ENCODE measurements around the gene RAB41. TPM values are rescaled to one million over a fixed set of nuclear protein-coding genes. Genes with fewer than 3 reads are reported as not detected.
"Not testable (repeated sequence)": the region's sequence is repeated elsewhere in the genome, so short reads cannot be mapped to it uniquely, and the experiment has no call there.

Gene RAB41
- total RNA-seq, 4 donors from 2014 or later = not detected

DNA sequence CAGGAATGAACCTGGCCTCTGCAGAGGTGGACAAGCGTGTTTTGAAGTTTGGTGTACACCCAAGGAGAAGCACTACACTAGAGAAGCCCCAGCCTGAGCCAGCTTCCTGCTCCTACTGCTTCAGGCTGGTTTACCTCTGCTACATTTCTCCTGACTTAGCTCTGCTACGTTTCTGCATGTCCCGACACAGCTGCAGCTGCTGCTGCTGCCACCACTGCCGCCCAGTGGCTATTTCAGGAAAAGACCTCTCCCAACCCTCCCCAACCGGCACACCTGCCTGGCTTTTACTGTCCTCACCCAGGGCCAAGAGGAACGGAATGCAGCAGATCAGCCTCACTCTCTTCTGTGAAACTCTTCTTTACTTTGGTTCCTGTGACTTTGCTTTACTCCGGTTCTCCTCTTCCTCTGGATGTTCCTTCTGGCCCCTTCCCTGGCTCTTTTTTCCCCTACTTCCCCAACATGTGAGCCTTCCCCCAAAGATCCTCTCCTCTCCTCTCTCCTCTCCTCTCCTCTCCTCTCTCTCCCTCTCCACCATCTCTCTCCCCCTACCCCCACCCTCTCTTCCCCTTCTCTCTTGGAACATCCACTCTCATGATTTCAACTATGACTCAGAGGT, 18.9 kb upstream of the RAB41 start:
- TF ChIP-seq, protein P1, sequence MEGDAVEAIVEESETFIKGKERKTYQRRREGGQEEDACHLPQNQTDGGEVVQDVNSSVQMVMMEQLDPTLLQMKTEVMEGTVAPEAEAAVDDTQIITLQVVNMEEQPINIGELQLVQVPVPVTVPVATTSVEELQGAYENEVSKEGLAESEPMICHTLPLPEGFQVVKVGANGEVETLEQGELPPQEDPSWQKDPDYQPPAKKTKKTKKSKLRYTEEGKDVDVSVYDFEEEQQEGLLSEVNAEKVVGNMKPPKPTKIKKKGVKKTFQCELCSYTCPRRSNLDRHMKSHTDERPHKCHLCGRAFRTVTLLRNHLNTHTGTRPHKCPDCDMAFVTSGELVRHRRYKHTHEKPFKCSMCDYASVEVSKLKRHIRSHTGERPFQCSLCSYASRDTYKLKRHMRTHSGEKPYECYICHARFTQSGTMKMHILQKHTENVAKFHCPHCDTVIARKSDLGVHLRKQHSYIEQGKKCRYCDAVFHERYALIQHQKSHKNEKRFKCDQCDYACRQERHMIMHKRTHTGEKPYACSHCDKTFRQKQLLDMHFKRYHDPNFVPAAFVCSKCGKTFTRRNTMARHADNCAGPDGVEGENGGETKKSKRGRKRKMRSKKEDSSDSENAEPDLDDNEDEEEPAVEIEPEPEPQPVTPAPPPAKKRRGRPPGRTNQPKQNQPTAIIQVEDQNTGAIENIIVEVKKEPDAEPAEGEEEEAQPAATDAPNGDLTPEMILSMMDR (IDR thresholded peaks at IDR 0.05) = no peak
- no peak for ATAC-seq (ENCODE audit: low FRiP score)

DNA sequence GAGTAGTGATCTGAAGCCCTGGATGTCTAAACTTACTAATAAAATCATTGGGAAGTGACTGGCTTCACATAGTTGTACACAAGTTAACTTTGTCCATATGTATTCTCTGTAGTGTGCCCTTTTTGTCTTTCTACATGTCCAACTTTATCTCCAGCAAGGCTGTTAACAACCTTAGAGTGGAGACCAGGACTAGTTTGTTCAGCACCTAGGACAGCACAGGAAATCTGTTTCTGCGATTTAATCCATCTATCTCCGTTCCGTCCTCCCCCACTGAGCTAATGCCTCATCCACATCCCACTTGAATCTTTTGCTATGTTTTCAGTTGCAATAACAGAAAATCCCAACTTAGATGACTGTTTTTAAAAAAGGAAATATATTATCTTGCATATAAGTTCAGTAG, 17.2 kb upstream of the RAB41 start:
- no peak for ATAC-seq (ENCODE audit: low FRiP score)
- TF ChIP-seq, protein P1 (IDR thresholded peaks at IDR 0.05) = no peak
- DNase-seq (ENCODE audit: low spot score) = no peak

More for the DNA sequence above, 18.9 kb upstream of the RAB41 start:
- DNase-seq (ENCODE audit: low spot score) = no peak

DNA sequence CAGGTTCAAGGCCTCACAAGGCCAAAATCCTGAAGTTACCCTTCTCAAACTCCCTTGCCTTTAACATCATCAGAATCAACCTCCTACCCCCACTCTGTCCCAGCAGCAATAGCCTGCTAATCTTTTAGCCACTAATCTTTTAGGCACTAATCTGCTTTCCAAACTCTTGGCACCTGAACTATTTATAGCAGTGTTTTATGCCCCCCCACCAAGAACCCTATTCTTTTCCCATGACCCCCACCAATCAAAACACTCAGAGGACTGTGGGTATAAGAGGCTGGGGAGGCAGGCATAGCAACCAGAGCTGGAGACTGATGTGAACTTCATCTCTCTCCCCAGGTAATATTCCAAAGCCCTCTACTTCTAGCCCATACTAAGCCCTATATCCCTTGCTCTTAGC, 13.9 kb upstream of the RAB41 start, which contains the start of gene ARR3:
Gene ARR3, plus strand, starts transcription at position 301 of the 400 bp plus-strand sequence. CDS start 1,052 bp downstream, outside the sequence.
- DNase-seq (ENCODE audit: low spot score) = no peak
- TF ChIP-seq, protein P1 (IDR thresholded peaks at IDR 0.05) = no peak
- no peak for ATAC-seq (ENCODE audit: low FRiP score)

DNA sequence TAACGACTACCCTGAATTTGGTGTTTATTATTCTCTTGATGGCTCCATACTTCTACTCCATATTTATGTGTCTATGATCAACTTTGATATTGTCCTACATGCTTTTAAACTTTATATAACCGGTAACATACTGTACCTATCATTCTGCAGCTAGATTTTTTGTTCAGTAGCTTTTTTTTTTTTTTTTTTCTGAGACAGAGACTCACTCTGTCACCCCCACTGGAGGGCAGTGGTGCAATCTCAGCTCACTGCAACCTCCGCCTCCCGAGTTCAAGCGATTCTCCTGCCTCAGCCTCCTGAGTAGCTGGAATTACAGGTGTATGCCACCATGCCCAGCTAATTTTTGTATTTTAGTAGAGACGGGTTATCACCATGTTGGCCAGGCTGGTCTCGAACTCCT, 7.9 kb upstream of the RAB41 start:
- not testable (repeated sequence) for ATAC-seq (ENCODE audit: low FRiP score); DNase-seq (ENCODE audit: low spot score)

DNA sequence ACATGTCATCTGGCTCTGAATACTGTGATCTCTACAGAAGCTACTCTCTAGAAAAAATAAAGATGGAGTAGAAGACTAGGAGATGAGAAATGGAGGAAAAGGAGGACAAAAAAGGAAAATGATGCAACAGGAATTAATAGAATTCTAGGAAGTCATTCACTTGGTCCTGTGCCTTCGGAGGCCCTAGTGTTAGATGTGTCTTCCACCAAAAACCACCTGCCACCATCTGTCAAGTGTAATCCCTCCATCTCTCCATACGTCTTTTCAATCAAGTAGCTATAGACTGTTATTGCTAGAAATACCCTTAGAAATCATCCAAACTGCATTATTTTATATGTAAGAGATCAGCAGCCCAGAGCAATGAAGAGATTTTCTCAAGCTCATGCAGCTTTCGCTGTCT, 2.9 kb upstream of the RAB41 start:
- DNase-seq (ENCODE audit: low spot score) = no peak
- TF ChIP-seq, protein P1 (IDR thresholded peaks at IDR 0.05) = no peak

DNA sequence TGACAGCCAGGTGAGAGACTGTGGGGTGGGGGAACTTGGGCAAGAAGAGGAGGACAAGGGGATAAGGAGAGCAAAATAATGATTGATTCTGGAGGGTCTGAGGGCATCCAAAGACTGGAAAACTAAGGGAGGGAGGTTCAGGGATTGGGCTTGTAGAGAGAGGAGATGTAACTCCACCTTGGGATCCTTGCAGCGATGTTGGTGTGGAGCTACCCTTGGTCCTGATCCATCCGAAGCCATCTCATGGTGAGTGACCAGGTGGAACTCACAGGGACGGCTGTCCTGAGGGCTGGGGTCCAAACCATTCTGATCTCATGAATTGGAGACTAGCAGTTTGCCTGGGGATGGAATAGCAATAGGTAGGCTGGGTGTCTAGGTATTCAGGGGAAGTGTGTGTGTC, 1.4 kb upstream of the RAB41 start:
- ATAC-seq (ENCODE audit: low FRiP score) (no peak), DNase-seq (ENCODE audit: low spot score) (no peak)
- TF ChIP-seq, protein P1 (IDR thresholded peaks at IDR 0.05) = no peak

More for the DNA sequence above, 2.9 kb upstream of the RAB41 start:
- ATAC-seq (ENCODE audit: low FRiP score) = no peak

DNA sequence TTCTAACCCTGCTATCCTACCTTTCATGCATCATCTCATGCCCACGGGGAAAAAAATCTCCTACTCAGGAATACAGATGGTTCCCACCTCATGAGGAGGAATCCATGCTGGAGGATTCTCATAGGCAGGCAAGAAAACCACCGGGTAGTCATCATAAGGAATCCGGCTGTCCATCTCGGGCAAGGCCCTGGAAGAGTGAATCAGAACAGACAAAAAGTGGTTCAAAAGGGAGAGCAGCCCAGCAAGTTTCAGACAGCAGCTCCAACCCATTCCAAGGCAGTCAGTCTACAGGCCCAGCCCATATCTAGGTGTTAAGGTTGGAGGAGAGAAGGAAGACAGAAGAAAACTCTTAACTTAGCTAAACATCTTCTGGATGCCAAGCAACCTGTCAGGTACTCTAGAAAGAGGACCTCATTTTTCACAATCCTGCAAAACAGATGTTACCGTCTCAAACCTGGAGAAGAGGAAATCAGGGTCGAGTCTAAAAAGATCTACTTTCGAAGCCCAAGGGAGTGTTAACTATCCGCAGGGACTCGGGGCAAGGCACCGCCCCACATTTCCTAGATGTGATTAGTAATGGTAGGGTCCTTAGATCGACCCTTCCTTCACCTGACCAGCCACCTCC, 7.3 kb downstream of the RAB41 start:
- ATAC-seq (ENCODE audit: low FRiP score) (no peak), DNase-seq (ENCODE audit: low spot score) (no peak)
- TF ChIP-seq, protein P1 (IDR thresholded peaks at IDR 0.05) = no peak
